Stromal cell of bone marrow (primary cell): Measurements from ENCODE around the gene PELI2.

Experiments
- DNase-seq: peaks from one replicate; pipeline ENCODE4 v3.0.0-alpha.2; 2012; ENCODE audit warnings: low read depth

Gene PELI2

DNA sequence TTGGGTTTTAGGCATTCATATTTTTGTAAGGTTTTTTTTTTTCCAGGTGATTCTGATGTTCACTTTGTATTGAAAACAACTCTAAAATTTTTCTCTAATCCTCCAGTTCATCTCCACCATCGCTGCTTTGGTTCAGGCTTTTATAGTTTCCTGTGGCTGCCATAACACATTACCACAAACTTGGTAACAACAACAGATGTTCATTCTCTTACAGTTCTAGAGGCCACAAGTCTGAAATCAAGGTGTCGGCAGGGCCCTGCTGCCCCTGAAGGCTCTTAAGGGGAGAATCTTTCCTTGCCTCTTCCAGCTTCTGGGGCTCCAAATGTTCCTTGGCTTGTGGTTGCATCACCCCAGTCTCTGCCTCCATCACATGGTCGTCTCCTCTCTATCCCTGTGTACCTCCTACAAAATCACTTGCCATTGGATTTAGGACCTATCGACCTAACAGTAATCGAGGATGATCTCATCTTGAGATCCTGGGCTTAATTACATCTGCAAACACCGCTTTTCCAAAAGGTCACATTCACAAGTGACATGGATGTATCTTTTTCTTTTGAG is 55.2 kb downstream of the PELI2 start:
- DNase-seq: no peak

DNA sequence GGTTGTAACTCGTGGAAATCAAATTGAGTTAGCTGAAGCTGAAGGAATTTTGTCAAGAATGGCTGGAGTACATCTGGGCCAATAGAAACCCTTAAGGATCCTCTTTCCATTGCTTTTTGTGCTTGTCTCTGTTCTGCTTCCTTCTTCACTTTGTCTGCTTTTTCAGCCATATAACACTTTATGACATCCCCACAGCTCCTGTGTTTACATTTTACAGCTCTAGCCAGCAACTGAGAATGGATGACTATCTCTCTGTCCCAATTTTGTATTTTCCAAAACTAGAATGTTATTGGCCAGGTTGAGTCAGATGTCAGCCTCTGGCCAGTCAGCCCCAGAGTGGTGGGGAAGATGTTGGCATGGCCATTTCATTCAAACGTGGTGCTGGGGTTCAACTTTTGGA is 57.6 kb downstream of the PELI2 start:
- DNase-seq: no peak

DNA sequence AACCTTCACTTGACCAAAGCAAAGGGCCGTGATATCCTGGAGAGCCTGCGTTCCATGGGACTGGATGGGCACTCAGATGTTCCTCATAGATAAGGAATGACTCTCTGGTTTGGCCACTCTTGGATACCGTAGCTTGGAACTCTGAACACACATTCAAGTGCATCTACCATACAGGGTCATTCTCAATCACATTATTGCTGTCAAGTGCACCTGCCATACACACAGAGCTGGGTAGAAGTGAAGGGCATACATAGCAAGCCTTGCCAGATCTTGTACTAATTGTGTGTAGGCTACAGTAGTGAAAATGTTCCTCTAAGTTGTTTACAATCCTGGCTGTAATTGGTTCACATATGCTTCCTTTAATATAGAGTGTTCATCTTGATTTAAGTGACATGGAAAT is 58.3 kb downstream of the PELI2 start:
- DNase-seq: no peak

DNA sequence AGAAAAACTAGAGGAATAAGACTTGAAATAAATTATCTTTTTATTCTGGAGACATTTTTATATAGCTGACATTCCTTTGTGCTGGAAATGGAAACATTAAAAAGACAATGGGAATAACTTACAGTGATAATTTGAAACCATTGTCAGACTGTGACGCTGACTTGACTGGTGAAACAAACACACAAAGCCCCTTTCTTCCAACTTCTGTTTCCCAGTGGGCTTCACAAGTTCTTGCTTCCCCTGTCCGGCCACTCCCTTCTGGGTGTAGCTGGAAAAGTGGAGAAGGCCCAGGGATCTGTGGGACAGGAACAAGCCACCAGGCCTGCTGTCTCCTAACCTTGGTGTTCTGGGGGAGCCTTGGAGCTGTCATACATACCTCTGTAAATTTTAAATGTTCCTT is 58.8 kb downstream of the PELI2 start:
- no peak for DNase-seq

DNA sequence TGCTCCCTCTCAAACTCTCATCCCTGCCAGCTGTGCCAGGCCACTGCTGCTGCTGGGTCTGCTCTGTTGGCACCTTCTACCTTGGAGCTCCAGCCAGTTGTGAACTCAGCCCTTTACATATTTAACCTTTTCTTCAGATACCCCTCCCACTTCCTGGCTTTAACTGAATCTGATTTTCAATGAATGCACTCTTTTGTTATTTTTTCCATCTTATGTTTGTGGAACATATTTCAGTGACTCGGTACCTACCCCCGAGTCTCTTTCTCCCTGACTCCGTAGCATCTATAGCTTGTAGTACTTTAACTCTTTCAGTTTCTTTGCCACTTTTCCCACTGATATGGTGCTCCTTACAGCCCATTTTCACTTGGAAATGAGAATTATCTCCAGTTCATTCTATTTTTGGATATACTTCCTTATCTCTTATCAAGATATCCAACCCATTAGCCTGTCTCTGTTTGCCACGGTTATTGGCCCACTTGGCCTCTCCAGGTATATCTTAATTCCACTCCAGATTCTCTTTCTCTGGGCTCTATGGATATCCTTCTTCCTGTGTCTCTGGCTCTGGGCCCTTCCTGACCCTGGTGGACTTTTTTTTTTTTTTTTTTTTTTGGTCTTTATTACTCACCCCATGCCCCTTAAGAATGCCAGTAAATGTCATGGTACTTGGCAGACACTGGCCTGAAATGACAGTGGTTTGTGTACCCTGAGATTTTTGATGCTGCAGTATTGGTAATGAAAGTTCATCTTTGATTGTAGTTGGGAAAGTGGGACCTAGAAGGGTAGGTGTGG is 62.7 kb downstream of the PELI2 start:
- no peak for DNase-seq

DNA sequence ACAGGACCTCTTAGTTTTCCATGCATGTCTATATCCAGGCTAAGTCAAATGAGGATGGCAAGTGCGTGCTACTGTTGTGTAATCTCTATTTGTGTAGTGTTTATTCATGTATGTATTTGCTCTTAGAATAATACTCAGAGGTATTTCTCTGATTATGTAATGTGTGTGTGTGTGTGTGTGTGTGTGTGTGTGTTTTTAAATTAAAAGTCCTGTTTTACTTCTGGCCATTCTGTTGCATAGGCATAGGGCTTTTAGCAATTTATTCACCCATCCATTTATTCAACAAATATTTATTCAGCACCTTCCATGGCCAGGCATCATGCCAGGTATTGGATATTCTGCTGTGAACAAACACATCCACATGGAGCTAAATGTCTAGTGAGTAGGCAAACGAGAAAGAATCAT is 63.5 kb downstream of the PELI2 start:
- no peak for DNase-seq

DNA sequence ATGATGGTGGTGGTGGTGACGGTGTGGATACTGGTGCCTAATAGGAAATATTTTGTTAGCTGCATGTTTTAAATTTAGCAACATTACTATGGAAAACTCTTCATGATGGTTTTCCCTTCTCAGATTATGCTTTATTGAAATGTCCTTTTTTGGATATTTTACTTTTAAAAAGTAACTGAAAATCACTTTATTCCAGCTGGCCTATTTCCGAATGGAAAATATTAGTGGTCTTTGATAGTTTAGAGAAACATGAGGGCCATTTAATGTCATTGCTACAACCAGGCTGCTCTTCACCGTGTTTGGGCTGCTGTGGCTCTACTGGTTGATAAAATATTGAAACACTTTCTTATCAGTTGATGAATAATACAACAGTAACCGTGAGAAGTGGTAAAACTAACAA is 64.2 kb downstream of the PELI2 start:
- DNase-seq: no peak

DNA sequence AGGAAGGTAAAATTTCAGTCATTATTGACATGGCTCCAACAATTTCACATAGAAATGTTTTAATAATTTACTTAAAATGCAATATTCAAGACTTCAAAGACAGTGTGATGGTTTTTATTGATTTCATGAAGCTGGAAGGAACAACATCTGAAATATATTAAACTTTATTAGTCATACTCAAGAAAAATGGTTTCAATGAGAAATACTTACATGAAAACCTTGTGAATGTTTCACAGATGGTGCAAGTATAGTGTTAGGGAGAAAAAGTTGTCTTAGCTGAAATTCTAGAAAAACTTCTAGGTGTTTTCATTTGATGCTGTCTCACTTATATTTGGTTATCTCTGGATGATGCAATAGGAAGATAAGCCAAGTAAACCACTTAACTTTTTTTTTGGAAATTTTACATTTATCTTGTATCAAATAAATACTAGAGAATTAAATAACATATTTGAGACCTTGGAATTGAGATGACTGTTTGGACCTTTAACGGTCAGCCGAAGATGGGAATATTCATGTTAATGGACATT is 65.5 kb downstream of the PELI2 start:
- no peak for DNase-seq

DNA sequence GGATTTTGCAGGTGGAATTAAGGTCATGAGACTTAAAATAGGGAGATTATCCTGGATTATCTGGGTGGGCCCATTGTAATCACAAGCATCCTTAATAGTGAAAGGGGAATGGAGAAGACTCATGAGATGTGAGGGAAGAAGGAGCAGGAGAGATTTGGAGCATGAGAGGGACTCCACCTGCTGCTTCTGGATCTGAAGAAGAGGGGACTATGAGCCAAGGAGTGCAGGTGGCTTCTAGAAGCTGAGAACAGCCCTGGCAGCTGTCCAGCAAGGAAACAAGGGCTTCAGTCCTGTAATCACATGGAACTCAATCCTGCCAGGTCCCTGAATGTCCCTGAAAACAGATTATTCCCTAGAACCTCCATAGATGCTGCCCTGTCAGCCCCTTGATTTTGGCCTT is 67.8 kb downstream of the PELI2 start:
- no peak for DNase-seq

DNA sequence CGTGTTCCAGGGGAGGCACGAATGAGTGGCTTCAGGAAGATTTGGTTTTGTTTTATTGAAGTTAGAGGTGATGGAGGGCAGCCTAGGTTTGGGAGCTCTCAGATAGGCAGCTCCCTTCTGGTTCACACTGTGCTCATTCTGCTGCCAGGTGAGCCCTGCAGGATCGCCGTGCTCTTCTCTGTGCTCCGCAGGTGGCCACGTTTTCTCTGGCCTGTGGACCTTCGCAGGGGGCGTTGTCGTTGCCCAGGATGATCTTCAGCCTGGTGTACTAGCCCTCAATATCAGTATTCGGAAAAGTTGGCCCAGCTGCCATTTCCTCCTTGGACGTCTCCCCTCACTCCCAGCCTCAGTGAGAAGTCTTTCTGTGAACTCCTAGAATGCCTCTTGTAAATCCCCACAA is 69.5 kb downstream of the PELI2 start:
- no peak for DNase-seq

DNA sequence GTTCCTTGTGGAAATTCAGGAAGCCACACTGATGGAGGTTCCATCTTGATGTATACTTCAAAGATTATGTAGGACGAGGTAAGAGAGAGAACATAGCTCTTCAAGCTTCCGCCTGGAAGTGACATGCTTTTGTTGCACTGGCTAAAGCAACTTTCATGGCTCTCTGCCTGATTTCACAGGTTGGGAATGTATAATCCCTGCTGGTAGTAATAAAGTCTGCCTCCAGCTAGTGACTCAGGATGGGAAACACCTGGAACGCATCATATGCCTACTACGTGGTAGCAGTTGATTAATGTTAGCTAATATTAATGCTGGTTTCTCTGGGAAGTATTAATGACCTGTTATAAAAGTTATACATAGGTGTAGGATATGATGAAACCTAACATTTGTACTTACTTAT is 71.1 kb downstream of the PELI2 start:
- no peak for DNase-seq

DNA sequence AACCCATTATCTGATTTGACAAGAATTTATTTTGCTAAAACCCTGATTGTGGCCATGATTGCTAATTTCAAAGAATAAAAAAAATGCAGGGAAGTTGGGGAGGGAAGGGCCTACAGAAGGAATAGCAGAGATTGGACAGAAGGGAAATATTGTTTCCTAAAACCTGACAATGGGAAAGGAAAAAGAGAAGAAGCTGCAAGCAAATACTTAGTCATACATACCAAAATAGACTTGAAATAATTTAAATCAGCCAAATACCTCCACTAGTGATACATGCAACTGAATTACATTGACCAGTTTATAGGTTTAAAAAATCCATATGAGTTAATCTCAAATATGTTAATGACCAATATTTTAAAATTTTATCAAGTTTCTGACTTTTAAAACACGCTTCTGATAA is 75.1 kb downstream of the PELI2 start:
- DNase-seq: no peak

DNA sequence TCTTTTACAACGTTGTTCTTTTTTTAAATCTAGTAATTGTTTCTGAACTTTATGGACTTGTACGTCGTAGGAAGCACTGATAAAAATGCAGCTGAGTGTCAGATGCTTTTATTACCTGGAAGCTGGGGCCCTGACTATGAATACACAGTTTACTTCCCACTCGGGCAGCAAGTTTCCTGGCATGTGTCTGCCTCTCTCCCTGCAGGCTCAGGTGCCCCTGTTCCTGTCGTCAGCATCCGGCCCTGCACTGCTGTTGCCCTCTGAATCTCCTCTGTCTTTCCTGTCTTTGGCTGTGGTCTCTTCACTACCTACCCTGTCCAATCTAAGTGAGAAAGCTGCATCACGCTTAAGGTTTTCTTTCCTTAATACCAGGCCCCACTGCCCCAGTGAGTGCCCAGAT is 75.8 kb downstream of the PELI2 start:
- no peak for DNase-seq

DNA sequence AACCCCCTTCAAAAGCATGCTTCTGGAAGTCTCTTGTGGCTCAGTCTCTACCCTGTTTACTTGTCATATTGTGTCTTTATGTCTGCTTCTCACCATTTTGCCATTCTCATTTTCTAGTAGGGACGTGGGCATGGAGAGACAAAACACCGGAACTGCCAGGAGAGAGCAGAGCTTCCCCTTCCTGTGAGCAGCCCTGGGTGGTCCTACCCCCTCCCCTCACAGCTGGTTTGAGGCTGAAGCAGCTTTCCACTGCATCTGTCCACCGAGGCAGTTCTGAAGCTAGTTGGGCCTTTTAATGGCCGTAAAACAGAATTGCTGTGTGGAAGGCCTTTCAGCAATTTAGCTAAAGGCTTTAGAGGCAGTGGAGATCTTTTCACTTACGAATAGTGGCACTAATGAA is 77.0 kb downstream of the PELI2 start:
- DNase-seq: no peak

DNA sequence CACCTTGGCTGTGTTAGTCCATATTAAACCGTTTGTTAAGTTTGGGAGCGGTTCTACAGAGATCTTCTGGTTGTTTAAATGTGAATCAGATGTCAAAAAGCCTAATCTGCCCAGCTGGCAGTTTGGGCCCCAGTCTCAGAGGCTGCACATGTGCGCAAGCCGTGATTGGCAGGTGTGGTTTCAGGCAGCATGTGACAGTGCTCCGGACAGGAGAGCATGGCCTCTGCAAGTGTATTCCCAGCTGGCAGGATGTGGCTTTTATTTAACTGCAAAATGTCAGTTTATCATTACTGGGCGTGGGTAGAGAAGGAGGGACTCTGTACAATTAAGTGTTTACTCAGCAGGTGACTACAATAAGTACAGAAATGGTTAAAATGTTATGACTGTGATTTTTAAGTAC is 77.5 kb downstream of the PELI2 start:
- no peak for DNase-seq

DNA sequence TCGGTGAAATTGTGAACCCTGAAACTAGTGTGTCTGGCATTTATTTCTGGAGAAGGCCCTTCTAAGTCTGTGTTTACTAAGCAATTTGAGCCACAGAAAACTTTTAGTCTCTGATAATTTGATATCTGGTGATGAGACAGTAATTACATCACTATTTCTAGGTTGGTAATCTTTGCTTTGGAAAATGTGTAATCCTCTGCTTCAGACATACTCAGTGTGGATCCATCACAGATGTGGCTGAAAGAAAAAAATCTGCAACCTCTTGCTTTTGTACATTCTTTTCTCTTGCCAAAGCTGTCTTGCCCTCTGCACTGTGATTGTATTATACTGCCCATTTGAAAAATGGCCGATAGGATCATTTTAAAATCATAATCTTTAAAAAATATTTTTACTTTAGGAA is 78.1 kb downstream of the PELI2 start:
- peak; percentile 13 for DNase-seq

DNA sequence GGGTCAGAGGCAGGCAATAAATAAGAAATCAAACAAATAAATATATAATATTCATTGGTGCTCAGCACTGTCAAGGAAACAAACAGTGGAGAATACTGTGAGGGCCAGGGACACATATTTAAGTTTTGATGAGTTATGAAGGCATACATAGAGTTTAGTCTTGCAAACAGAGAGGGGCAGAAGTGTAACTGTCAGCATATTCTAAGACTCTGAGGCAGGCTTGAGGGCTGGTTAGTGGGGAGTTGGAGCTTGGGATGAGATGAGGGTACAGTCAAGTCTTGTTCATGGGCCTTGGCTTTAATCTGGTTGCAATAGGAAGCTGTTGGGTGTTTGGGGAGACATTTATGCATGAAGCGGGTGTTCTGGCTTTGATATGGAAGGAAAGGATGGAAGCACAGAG is 78.9 kb downstream of the PELI2 start:
- no peak for DNase-seq

DNA sequence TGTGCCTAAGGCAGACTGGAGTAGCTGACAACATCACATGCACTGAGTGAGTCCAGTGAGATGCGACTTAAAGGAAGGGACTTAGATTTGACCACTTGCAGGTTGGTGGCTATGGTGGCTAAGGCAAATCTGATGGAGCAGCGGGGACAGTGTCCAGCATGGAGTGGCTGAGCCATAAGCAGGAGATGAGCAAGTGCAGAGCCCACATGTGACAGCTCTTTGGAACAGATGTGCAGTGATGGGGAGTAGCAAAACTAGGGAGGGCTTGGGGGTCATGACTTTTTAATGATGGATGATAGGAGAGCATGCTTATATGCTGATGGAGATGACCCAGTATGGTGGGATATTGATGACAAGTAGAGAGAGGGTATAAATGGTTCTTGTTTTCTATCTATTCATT is 80.2 kb downstream of the PELI2 start:
- no peak for DNase-seq

DNA sequence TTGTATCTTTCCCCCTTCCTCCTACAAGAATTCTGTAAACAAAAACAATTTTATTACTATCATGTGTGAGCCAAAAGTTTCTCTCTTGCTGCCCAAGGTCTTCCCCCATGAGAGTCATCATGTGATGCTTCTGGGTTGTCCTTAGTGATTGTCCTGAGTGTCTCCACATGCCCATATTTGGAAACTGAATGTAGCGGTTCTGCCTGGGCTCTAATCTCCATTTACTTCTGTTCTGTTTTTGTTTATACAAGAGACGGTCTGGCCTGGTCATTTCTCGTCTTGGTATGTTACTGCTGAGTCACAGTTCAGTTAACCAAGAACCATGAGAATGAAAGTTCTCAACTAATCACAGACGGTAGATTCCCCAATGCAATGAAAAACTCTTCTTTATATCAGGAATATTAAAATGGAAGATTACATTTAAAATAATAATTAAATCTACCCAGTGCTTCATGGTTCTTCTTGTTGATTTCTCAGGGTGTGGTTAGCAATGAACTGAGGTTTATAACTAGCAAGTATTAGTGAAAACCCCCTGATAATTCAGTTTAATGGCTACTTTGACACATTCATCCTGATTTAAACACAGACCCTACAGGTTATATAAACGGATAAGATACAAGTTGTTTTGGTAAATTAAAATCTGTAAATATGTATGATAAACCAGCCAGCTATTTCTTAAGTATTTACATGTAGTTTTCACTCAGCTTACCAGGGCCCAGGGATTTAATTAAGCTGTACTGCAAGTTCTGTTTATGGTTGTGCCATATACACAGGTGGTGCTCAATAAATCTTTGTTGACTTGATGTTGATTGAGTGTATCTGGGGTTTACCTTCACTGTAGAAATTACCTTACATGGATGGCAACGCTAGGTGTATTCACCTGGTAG is 81.1 kb downstream of the PELI2 start:
- peak; percentile 93 for DNase-seq

DNA sequence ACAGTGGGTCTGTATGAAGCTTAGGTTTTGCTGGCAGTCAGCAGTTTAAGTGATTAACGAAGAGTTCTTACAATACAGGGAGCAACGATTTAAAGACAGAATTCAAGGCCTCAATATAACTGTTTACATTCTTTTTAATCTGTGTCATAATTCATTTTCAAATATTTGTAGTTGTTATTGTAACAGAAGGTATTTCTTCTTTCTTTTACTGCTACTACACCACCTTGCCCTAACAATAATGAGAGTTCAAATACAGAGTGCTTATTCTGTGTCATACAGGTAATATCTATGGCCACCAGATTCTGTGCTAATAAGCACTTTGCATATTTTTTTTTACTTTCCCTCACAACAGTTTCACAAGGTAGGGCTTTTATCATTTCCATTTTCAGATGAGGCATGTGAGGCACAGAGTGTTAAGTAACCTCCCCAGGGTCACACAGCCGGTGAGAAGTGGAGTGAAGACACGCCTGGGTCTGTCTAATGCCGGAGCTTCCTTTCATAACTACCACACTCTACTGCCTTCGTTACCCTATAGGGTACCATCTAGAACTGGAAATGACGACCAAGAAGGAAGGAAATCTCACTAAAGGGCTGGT is 81.9 kb downstream of the PELI2 start:
- no peak for DNase-seq

DNA sequence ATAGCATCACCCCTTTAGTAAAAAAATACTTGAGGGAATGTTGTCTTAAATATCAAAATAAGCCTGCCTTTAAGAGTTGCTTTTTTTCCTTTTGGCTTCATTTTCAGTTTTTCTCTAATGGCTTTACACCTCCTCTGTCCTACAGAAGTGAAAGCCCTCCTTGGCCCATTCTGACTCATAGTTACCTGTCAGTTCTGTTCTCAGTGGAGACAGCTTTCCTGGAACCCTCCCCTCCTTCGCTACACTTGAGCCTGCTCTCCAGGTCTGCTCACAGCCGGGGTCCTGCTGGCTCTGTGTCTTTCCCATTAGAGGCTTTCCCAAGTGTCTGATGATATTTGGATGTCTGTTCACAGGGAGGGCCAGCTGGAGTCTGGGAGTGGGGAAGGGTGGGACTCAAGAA is 84.0 kb downstream of the PELI2 start:
- DNase-seq: no peak

DNA sequence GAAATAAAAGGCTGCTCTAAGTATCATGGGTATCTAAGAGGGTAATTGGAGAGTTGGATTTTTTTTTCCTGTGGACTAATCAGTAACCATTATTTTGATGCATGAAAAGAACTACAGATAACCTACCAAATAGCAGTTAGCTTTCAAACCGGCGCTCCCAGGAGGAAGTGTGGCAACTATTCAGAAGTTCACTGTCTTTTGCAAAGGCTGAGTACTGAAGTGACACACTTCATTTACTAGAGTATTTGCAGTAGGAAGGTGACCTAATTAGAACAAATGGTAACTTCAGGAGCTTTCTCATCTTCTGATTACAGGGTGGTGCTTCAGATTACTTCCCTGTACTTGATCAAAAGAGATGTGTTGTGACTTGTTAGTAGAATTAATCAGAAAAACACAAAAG is 87.7 kb downstream of the PELI2 start:
- no peak for DNase-seq

DNA sequence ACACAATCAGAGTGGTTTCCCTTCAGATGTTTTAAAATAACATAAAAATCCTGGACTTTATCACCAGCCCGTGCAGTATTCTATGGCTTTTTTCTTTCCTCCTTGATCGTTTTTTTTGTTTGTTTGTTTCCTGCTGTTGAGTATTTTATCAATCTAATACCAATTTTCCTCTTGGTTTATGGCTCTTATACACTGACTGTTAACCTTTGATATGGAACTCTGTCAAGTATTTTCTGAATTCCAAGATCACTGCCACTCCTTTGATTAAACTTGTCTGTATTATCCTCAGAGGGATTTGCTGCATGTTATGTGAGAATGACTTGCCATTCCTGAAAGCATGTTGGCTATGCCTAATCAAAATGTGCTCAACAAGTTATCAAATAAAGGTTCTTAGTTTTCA is 88.4 kb downstream of the PELI2 start:
- no peak for DNase-seq
